Fibroblast of skin of right biceps (primary cell): ENCODE measurements around the gene LCTL.
A peak's percentile ranks its signal among the peaks of the same experiment; 100 is the strongest.

Experiments
- DNase-seq: peaks from one replicate; pipeline ENCODE4 v3.0.0-alpha.2; 2013

The LCTL gene

DNA sequence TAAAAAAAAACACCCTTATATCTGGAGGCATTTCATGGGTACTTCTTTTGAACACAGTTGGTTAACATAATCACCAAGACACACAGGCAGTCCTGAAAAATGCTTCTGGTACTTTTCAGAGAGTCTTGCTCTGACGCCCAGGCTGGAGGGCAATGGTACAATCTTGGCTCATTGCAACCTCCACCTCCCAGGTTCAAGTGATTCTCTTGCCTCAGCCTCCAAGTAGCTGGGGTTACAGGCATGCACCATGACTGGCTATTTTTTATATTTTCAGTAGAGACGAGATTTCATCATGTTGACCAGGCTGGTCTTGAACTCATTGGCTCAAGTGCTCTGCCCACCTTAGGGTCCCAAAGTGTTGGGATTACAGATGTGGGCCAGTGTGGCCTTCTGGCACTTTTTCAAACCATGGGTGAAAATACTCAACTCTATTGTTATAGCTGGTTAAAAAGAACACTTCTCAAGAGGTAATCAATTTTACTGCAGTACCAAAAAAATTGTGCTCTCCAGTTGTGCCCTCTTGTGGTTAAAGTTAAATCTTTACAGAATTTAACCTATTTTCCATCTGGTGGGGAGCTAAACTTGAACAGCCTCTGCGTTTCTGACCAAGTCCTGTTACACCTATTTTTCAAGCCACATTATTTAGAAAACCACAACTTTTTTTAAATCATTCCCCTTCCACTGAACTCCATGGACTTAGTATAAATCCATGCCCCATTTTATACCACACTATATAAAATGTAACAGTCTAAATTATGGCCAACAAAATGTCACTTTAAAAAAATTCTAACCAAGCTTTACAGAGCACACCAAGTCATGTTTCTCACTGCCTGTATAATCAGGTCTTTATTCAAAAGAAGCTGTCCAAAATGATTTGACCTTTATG lies 67.1 kb downstream of the LCTL start:
- peak; percentile 53 for DNase-seq
